Measurements from ENCODE around the gene SIGLEC8. TPM values are rescaled to one million over a fixed set of nuclear protein-coding genes. Genes with fewer than 3 reads are reported as not detected.
A peak's percentile ranks its signal among the peaks of the same experiment; 100 is the strongest.
"Not testable (repeated sequence)": the region's sequence is repeated elsewhere in the genome, so short reads cannot be mapped to it uniquely, and the experiment has no call there.

SIGLEC8 gene
- total RNA-seq, 2 experiments from 2014 or later = not detected

DNA sequence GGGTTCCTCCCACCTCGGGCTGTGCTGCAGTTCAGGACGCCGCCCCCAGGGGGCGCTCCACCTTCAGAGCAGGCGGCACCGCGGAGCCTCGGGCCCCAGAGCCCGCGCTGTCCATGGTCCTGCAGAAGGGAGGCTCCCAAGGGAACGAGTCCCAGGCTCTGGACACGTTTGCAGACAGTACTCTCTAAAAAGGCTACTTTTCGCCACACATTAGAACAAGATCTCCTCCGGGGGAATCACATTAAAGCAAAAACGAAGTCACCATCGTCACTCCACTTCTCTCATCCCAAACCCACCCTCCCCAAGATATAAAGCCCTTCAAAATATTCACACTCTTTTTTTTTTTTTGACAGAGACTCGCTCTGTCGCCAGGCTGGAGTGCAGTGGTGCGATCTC, 36.2 kb downstream of the SIGLEC8 start:
- Mint-ChIP-seq H3K27ac (no peak overlapping the region), H3K4me1 (ENCODE audit: low read depth) (no peaks in the 10 kb centered on the region), H3K27me3 (peaks cover 35% of the 10 kb centered on the region), H3K4me3 (no peak overlapping the region), H3K9me3 (no peaks in the 10 kb centered on the region), H3K36me3 (ENCODE audit: low read depth) (no peaks in the 10 kb centered on the region)
- ChIA-PET CTCF (interaction anchor here (0.6 to 1.6 kb wide), 10 partner anchors 13 to 91 kb away, joined by 3 to 8 read pairs (median 4); partner anchors contain the start of gene VSIG10L), POLR2A (interaction anchor here (0.8 kb wide), 1 partner anchor 19 kb away, joined by 6 read pairs; no protein-coding TSS in a partner anchor)
- TF ChIP-seq CTCF (IDR thresholded peaks at IDR 0.05) = peak; percentile 96
- Histone ChIP-seq H3K4me3 (ENCODE audit: low read length) (no peak overlapping the region), H3K9me3 (ENCODE audit: control insufficient read depth in 1 of 2, insufficient read depth in 1 of 2, low read length in 2 of 2) (peaks cover 0 to 5% of the 10 kb centered on the region in 2 experiments), H3K36me3 (ENCODE audit: insufficient read depth, low read length) (no peaks in the 10 kb centered on the region), H3K27ac (ENCODE audit: low read depth in 1 of 2, low read length in 2 of 2) (no peak overlapping the region), H3K27me3 (ENCODE audit: control insufficient read depth in 1 of 2, insufficient read depth in 2 of 2, low read length in 2 of 2) (peaks cover 7 to 13% of the 10 kb centered on the region in 2 experiments), H3K4me1 (ENCODE audit: insufficient read depth, low read length) (peaks cover 16% of the 10 kb centered on the region)
- intact Hi-C loops (cut with DNase I, micrococcal nuclease) = loop anchor here (1.0 to 5.0 kb wide), 7 partner anchors 17 to 235 kb away; no protein-coding TSS in a partner anchor
- DNase-seq (peak; percentile 61 to 89 (median 78)), ATAC-seq (ENCODE audit: poor library complexity) (peak; percentile 79)

DNA sequence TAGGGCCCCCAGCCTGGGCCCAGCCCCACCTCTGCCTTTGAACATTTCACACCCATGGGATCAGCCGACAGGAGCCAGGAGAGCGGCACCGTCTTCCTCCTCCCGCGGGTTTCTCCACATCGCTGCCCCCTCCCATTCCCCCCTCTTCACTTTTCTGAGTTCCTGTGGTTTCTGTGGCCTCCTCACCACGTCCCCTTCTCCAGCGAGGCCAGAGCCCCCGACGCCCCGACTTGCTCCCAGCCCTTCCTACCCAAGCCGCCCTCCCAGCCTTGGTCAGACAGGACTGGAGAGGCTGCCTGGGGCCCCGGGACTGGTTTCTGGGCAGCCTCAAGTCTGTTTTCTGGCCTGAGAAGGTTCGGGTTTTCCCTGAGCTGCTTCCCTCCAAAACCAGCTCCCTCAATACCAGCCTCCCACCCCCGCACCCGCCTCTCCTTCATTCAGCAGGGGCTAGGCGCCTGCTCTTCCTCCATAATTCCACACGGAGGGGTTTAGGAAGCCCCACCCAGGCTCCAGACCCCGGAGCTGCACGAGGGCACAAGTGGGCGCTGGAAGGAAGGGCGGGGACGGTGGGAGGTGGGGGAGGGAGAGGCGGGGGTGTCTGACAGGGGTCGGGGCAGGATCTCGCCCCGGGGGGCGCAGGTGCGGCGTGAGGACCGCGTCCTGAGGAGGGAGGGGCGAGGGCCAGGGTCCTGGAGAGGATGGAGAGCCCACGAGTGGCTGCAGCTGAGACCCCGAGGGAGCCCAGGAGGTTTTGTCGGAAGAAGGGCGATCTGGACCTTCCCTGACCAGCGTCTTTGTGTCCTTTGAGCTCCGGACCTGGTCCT, 36.8 kb downstream of the SIGLEC8 start:
- no peak for TF ChIP-seq CTCF (IDR thresholded peaks at IDR 0.05)
- peaks cover 35% of the 10 kb centered on the region for H3K27me3 Mint-ChIP-seq
- peaks cover 0 to 5% of the 10 kb centered on the region in 2 experiments for H3K9me3 ChIP-seq (ENCODE audit: control insufficient read depth in 1 of 2, insufficient read depth in 1 of 2, low read length in 2 of 2)
- no peak overlapping the region for H3K4me3 ChIP-seq (ENCODE audit: low read length)
- ATAC-seq (ENCODE audit: poor library complexity) (no peak), DNase-seq (no peak)
- H3K27ac Mint-ChIP-seq = no peak overlapping the region
- CTCF ChIA-PET = interaction anchor here (0.6 to 1.6 kb wide), 10 partner anchors 13 to 92 kb away, joined by 3 to 8 read pairs (median 4); partner anchors contain the start of gene VSIG10L
- no peaks in the 10 kb centered on the region for H3K4me1 Mint-ChIP-seq (ENCODE audit: low read depth)
- intact Hi-C loops (cut with DNase I, micrococcal nuclease) = loop anchor here (1.0 to 5.0 kb wide), 7 partner anchors 18 to 236 kb away; no protein-coding TSS in a partner anchor
- H3K27me3 ChIP-seq (ENCODE audit: control insufficient read depth in 1 of 2, insufficient read depth in 2 of 2, low read length in 2 of 2) = peaks cover 7 to 13% of the 10 kb centered on the region in 2 experiments
- no peaks in the 10 kb centered on the region for H3K9me3 Mint-ChIP-seq
- H3K36me3 Mint-ChIP-seq (ENCODE audit: low read depth) = no peaks in the 10 kb centered on the region
- no peak overlapping the region for H3K4me3 Mint-ChIP-seq
- no peaks in the 10 kb centered on the region for H3K36me3 ChIP-seq (ENCODE audit: insufficient read depth, low read length)
- POLR2A ChIA-PET = interaction anchor here (0.8 kb wide), 1 partner anchor 20 kb away, joined by 6 read pairs; no protein-coding TSS in a partner anchor
- H3K27ac ChIP-seq (ENCODE audit: low read depth in 1 of 2, low read length in 2 of 2) = no peak overlapping the region
- peaks cover 16% of the 10 kb centered on the region for H3K4me1 ChIP-seq (ENCODE audit: insufficient read depth, low read length)

- peaks cover 35% of the 10 kb centered on the region for H3K27me3 Mint-ChIP-seq
- DNase-seq; H3K36me3 Mint-ChIP-seq (ENCODE audit: low read depth); H3K36me3 ChIP-seq (ENCODE audit: insufficient read depth, low read length); H3K4me3 ChIP-seq (ENCODE audit: low read length); POLR2A ChIA-PET; H3K9me3 Mint-ChIP-seq; H3K27ac Mint-ChIP-seq; H3K4me1 Mint-ChIP-seq (ENCODE audit: low read depth); H3K27ac ChIP-seq (ENCODE audit: low read depth in 1 of 2, low read length in 2 of 2); H3K9me3 ChIP-seq (ENCODE audit: control insufficient read depth in 1 of 2, insufficient read depth in 1 of 2, low read length in 2 of 2); ATAC-seq (ENCODE audit: poor library complexity); H3K4me3 Mint-ChIP-seq: not testable (repeated sequence)
- CTCF ChIA-PET = interaction anchor here (1.0 to 1.6 kb wide), 3 partner anchors 14 to 21 kb away, joined by 3 to 8 read pairs (median 5); no protein-coding TSS in a partner anchor
- intact Hi-C loops (cut with DNase I, micrococcal nuclease) = loop anchor here in 1 of 2 experiments (5.0 kb wide), 1 partner anchor 97 kb away; no protein-coding TSS in a partner anchor
- H3K4me1 ChIP-seq (ENCODE audit: insufficient read depth, low read length) = peaks cover 16% of the 10 kb centered on the region
- peaks cover 7 to 13% of the 10 kb centered on the region in 2 experiments for H3K27me3 ChIP-seq (ENCODE audit: control insufficient read depth in 1 of 2, insufficient read depth in 2 of 2, low read length in 2 of 2)
Observed at GRCh38 chr19:51420511-51420910, 37.7 kb downstream of the SIGLEC8 start.
